WTC11 (cell line): Measurements from ENCODE around the gene AUP1. TPM values are rescaled to one million over a fixed set of nuclear protein-coding genes. Genes with fewer than 3 reads are reported as not detected.

Experiments
- ATAC-seq: fragments of 200-7000 bp; cut with Tn5 transposase; 2 replicates; pipeline ENCODE4 v1.10.0; 2021; ENCODE audit warnings: mild to moderate bottlenecking, moderate library complexity
- CTCF ChIA-PET: fragments of 300-600 bp; sonication (Branson Sonifier 250); formaldehyde crosslinking; loops from one replicate; lab custom pipeline; 2021; ENCODE audit warnings: antibody characterized with exemption; lab: Charles Lee
- POLR2A ChIA-PET: fragments of 350-600 bp; sonication (Branson Sonifier 250); formaldehyde crosslinking; loops from one replicate; lab custom pipeline; 2021; ENCODE audit warnings: antibody characterized with exemption; lab: Charles Lee
- DNase-seq: peaks from one replicate; pipeline ENCODE4 v3.0.0; 2021; ENCODE audit warnings: low spot score
- H3K27ac Mint-ChIP-seq: 2 replicates; pipeline ENCODE4 v1.8.0; 2021; ENCODE audit warnings: mixed read lengths
- H3K27me3 Mint-ChIP-seq: 2 replicates; pipeline ENCODE4 v1.8.0; 2021; ENCODE audit warnings: low read depth, mild to moderate bottlenecking, moderate library complexity, mixed read lengths
- H3K36me3 Mint-ChIP-seq: 2 replicates; pipeline ENCODE4 v1.8.0; 2021; ENCODE audit warnings: mixed read lengths
- H3K4me1 Mint-ChIP-seq: 2 replicates; pipeline ENCODE4 v1.8.0; 2022; ENCODE audit warnings: mixed read lengths
- H3K4me3 Mint-ChIP-seq: 2 replicates; pipeline ENCODE4 v1.8.0; 2021; ENCODE audit warnings: mild to moderate bottlenecking, moderate library complexity, mixed read lengths
- H3K9me3 Mint-ChIP-seq: 2 replicates; pipeline ENCODE4 v1.8.0; 2021; ENCODE audit warnings: mixed read lengths
- AFF4 ChIP-seq: sonication (generic); formaldehyde crosslinking; IDR thresholded peaks from 2 replicates; pipeline ENCODE4 v1.8.1; 2023; ENCODE audit warnings: mild to moderate bottlenecking, missing genetic modification reagents, borderline replicate concordance
- ATF3 ChIP-seq: sonication (generic); formaldehyde crosslinking; conservative IDR thresholded peaks from 2 replicates; pipeline ENCODE4 v1.8.1; 2022; ENCODE audit warnings: mild to moderate bottlenecking, missing genetic modification reagents
- CREB1 ChIP-seq: sonication (generic); formaldehyde crosslinking; IDR thresholded peaks from 2 replicates; pipeline ENCODE4 v1.8.0; 2023; ENCODE audit warnings: mild to moderate bottlenecking, missing genetic modification reagents
- ELF4 ChIP-seq: sonication (generic); formaldehyde crosslinking; IDR thresholded peaks from 2 replicates; pipeline ENCODE4 v1.8.1; 2022; ENCODE audit warnings: low read depth, mild to moderate bottlenecking, moderate library complexity, missing genetic modification reagents
- FOXK1 ChIP-seq: sonication (generic); formaldehyde crosslinking; IDR thresholded peaks from 2 replicates; pipeline ENCODE4 v1.8.0; 2022; ENCODE audit warnings: mild to moderate bottlenecking, moderate library complexity, missing genetic modification reagents
- FOXP1 ChIP-seq: sonication (generic); formaldehyde crosslinking; IDR thresholded peaks from 2 replicates; pipeline ENCODE4 v1.8.0; 2022; ENCODE audit warnings: missing genetic modification reagents, mild to moderate bottlenecking, moderate library complexity, borderline replicate concordance
- HMGXB4 ChIP-seq: sonication (generic); formaldehyde crosslinking; IDR thresholded peaks from 2 replicates; pipeline ENCODE4 v1.8.1; 2023; ENCODE audit warnings: mild to moderate bottlenecking, moderate library complexity, missing genetic modification reagents
- IRF2 ChIP-seq: sonication (generic); formaldehyde crosslinking; IDR thresholded peaks from 2 replicates; pipeline ENCODE4 v1.8.0; 2022; ENCODE audit warnings: low read depth, missing genetic modification reagents, borderline replicate concordance
- JUN ChIP-seq: sonication (generic); formaldehyde crosslinking; IDR thresholded peaks from 2 replicates; pipeline ENCODE4 v1.8.0; 2023; ENCODE audit warnings: mild to moderate bottlenecking, missing genetic modification reagents
- MYBL2 ChIP-seq: sonication (generic); formaldehyde crosslinking; IDR thresholded peaks from 2 replicates; pipeline ENCODE4 v1.8.1; 2023; ENCODE audit warnings: mild to moderate bottlenecking, moderate library complexity, missing genetic modification reagents
- OVOL2 ChIP-seq: fragments of 250-450 bp; sonication (Bioruptor Pico); IDR thresholded peaks from 2 replicates; pipeline ENCODE4 v1.9.0; 2021; ENCODE audit warnings: mild to moderate bottlenecking, borderline replicate concordance
- STAT6 ChIP-seq: sonication (generic); formaldehyde crosslinking; conservative IDR thresholded peaks from 2 replicates; pipeline ENCODE4 v1.8.1; 2023; ENCODE audit warnings: mild to moderate bottlenecking, low read depth, missing genetic modification reagents, moderate library complexity
- TP53 ChIP-seq: sonication (generic); formaldehyde crosslinking; IDR thresholded peaks from 2 replicates; pipeline ENCODE4 v1.8.1; 2023; ENCODE audit warnings: mild to moderate bottlenecking, missing genetic modification reagents
- ZBTB21 ChIP-seq: sonication (generic); formaldehyde crosslinking; IDR thresholded peaks from 2 replicates; pipeline ENCODE4 v1.8.1; 2023; ENCODE audit warnings: mild to moderate bottlenecking, missing genetic modification reagents, borderline replicate concordance
- ZMAT4 ChIP-seq: fragments of 250-450 bp; sonication (Bioruptor Pico); IDR thresholded peaks from 2 replicates; pipeline ENCODE4 v1.9.0; 2021; ENCODE audit warnings: mild to moderate bottlenecking
- ZNF121 ChIP-seq: sonication (generic); formaldehyde crosslinking; IDR thresholded peaks from 2 replicates; pipeline ENCODE4 v1.8.0; 2023; ENCODE audit warnings: missing genetic modification reagents
- ZNF232 ChIP-seq: sonication (generic); formaldehyde crosslinking; IDR thresholded peaks from 2 replicates; pipeline ENCODE4 v1.8.0; 2022; ENCODE audit warnings: mild to moderate bottlenecking, missing genetic modification reagents
- ZNF671 ChIP-seq: fragments of 250-450 bp; sonication (Bioruptor Pico); IDR thresholded peaks from 2 replicates; pipeline ENCODE4 v1.8.0; 2021; ENCODE audit warnings: mild to moderate bottlenecking
- total RNA-seq: library from RNA; stranded (reverse); gene quantifications from 3 replicates; pipeline ENCODE4 v1.2.3, GENCODE V29; 2021

The AUP1 gene
- total RNA-seq, 1 experiment from 2014 or later = 84.9 TPM

GRCh38 chr2:74499940-74500577 lies 29.4 kb downstream of the AUP1 start:
- DNase-seq (no peak), ATAC-seq (no peak)
- Mint-ChIP-seq H3K4me3 (peak overlapping the region; percentile 79), H3K9me3 (no peaks in the 10 kb centered on the region), H3K27me3 (peaks cover 100% of the 10 kb centered on the region), H3K36me3 (peaks cover 8% of the 10 kb centered on the region), H3K27ac (no peak overlapping the region), H3K4me1 (peaks cover 54% of the 10 kb centered on the region)
- ChIA-PET CTCF (interaction anchor here (0.8 to 6.0 kb wide), 6 partner anchors 10 to 165 kb away, joined by 3 to 43 read pairs (median 6); partner anchors contain the start of genes CCDC142 and TTC31), POLR2A (interaction anchor here (0.6 to 1.5 kb wide), 4 partner anchors 18 to 214 kb away, joined by 3 to 6 read pairs (median 4); partner anchors contain the start of genes CCDC142 and WBP1)
- TF ChIP-seq AFF4 (no peak), HMGXB4 (no peak)

GRCh38 chr2:74499267-74499939 lies 30.1 kb downstream of the AUP1 start, which contains the start of gene LBX2:
Gene LBX2, minus strand, starts transcription at chr2:74499603. Its CDS starts 66 bp downstream, at chr2:74499537.
- Mint-ChIP-seq H3K4me1 (peaks cover 50% of the 10 kb centered on the region), H3K4me3 (peak within 1 kb of the TSS; percentile 79), H3K27me3 (peaks cover 100% of the 10 kb centered on the region), H3K36me3 (peaks cover 2% of the 10 kb centered on the region; the same call in 1 of the 2 replicates), H3K9me3 (no peaks in the 10 kb centered on the region), H3K27ac (no peak within 1 kb of the TSS)
- CTCF ChIA-PET = interaction anchor here (0.8 to 6.0 kb wide), 5 partner anchors 16 to 164 kb away, joined by 3 to 43 read pairs (median 5); partner anchors contain the start of genes CCDC142 and TTC31
- peak; percentile 5 for ATAC-seq
- POLR2A ChIA-PET = interaction anchor here (0.6 to 1.5 kb wide), 5 partner anchors 16 to 215 kb away, joined by 3 to 6 read pairs (median 4); partner anchors contain the start of genes CCDC142, TTC31 and WBP1
- DNase-seq = peak; percentile 52
- 0 out of 2 replicates have a peak, but pooled peaks have one; percentile 30 for TF ChIP-seq TP53 (CRISPR knock-in tag)
- no peak for TF ChIP-seq STAT6 (CRISPR knock-in tag)
- no peak for TF ChIP-seq CREB1 (CRISPR knock-in tag)
- TF ChIP-seq IRF2 (CRISPR knock-in tag) = no peak
- TF ChIP-seq FOXK1 (CRISPR knock-in tag) = 0 out of 2 replicates have a peak, but pooled peaks have one; percentile 14
- no peak for TF ChIP-seq ZMAT4 (CRISPR knock-in tag)
- TF ChIP-seq ZNF121 = peak; percentile 93
- TF ChIP-seq ATF3 = no peak
- no peak for TF ChIP-seq HMGXB4
- TF ChIP-seq OVOL2 (CRISPR knock-in tag) = no peak
- TF ChIP-seq MYBL2 = peak; percentile 14; the same call in 1 of the 2 replicates
- no peak for TF ChIP-seq ZNF671 (CRISPR knock-in tag)
- TF ChIP-seq ZBTB21 (CRISPR knock-in tag) = no peak
- no peak for TF ChIP-seq ELF4 (CRISPR knock-in tag)
- TF ChIP-seq ZNF232 (CRISPR knock-in tag) = no peak
- TF ChIP-seq JUN (CRISPR knock-in tag) = no peak
- TF ChIP-seq FOXP1 (CRISPR knock-in tag) = peak; percentile 52; the same call in 1 of the 2 replicates
